H1 (cell line): ENCODE results near the gene PI16. TPM values are rescaled to one million over a fixed set of nuclear protein-coding genes. Genes with fewer than 3 reads are reported as not detected.

Experiments used
- CTCF ChIA-PET: fragments of 300-600 bp; sonication (Branson Sonifier 250); formaldehyde crosslinking; loops from one replicate; lab custom pipeline; 2021; ENCODE audit not compliant: partially characterized antibody; lab: Charles Lee
- POLR2A ChIA-PET: fragments of 300-600 bp; sonication (Branson Sonifier 250); formaldehyde crosslinking; loops from one replicate; lab custom pipeline; 2021; ENCODE audit warnings: inconsistent platforms; ENCODE audit not compliant: partially characterized antibody; lab: Charles Lee
- DNase-seq, 2 experiments: peaks; one replicate each; pipeline versions ENCODE4 v3.0.0 to v3.0.0-alpha.2; 2010 to 2022; ENCODE audit warnings: low spot score in 2 of 2, low read depth in 1 of 2, mixed read lengths in 1 of 2
- FAIRE-seq: peaks from 2 replicates; lab custom pipeline; 2011; peaks lifted over from hg19 to GRCh38; lab: Jason Lieb, UNC
- H2AFZ ChIP-seq: 2 replicates; pipeline ENCODE4 v1.8.1; 2012; ENCODE audit warnings: low read length, inconsistent platforms
- H2AK5ac ChIP-seq: 2 replicates; pipeline ENCODE4 v1.6.1; 2013; ENCODE audit warnings: low read depth, low read length
- H2BK120ac ChIP-seq: replicated peaks from 2 replicates; pipeline ENCODE3; 2013; ENCODE audit warnings: low read depth, low read length, inconsistent platforms
- H2BK12ac ChIP-seq: 2 replicates; pipeline ENCODE4 v1.6.1; 2013; ENCODE audit warnings: low read depth, low read length
- H2BK15ac ChIP-seq: 2 replicates; pipeline ENCODE4 v1.6.1; 2013; ENCODE audit warnings: low read length
- H2BK20ac ChIP-seq: 2 replicates; pipeline ENCODE4 v1.6.1; 2013; ENCODE audit warnings: low read length
- H2BK5ac ChIP-seq: 2 replicates; pipeline ENCODE4 v1.6.1; 2013; ENCODE audit warnings: low read depth, low read length
- H3K14ac ChIP-seq: 2 replicates; pipeline ENCODE4 v1.6.1; 2013; ENCODE audit warnings: inconsistent platforms; ENCODE audit not compliant: insufficient read length
- H3K18ac ChIP-seq: 2 replicates; pipeline ENCODE4 v1.6.1; 2013; ENCODE audit warnings: low read length; ENCODE audit errors: extremely low read depth
- H3K23ac ChIP-seq: 2 replicates; pipeline ENCODE4 v1.6.1; 2013; ENCODE audit warnings: inconsistent platforms; ENCODE audit not compliant: insufficient read length
- H3K23me2 ChIP-seq: 2 replicates; pipeline ENCODE4 v1.6.1; 2013; ENCODE audit warnings: low read depth, low read length
- H3K27ac ChIP-seq: 2 replicates; pipeline ENCODE4 v1.6.1; 2011; ENCODE audit warnings: low read depth, low read length, inconsistent platforms
- H3K27me3 ChIP-seq, 4 experiments: replicated peaks in 1 of 4; 1 replicate in 1 of 4; 2 replicates in 3 of 4; pipeline versions ENCODE4 v1.6.1 to v1.8.1; 2011 to 2013; ENCODE audit warnings: low read length in 3 of 4, mild to moderate bottlenecking in 3 of 4, inconsistent platforms in 2 of 4, mixed read lengths in 2 of 4, moderate library complexity in 1 of 4; ENCODE audit not compliant: control insufficient read depth in 3 of 4, insufficient read depth in 3 of 4; ENCODE audit errors: extremely low read depth in 1 of 4
- H3K36me3 ChIP-seq, 4 experiments: 2 replicates each; pipeline versions ENCODE4 v1.6.1 to v1.8.1; 2011 to 2013; ENCODE audit warnings: mild to moderate bottlenecking in 4 of 4, low read length in 3 of 4, moderate library complexity in 2 of 4, control low read depth in 1 of 4, inconsistent platforms in 1 of 4; ENCODE audit not compliant: insufficient read depth in 4 of 4, control insufficient read depth in 2 of 4
- H3K4ac ChIP-seq: replicated peaks from 2 replicates; pipeline ENCODE3; 2013; ENCODE audit warnings: low read length, low read depth, mixed read lengths, inconsistent platforms; ENCODE audit not compliant: insufficient read length
- H3K4me1 ChIP-seq, 4 experiments: replicated peaks in 1 of 4; 1 replicate in 1 of 4; 2 replicates in 3 of 4; pipeline versions ENCODE4 v1.6.1 to v1.8.1; 2011 to 2013; ENCODE audit warnings: low read length in 3 of 4, inconsistent platforms in 2 of 4, mixed read lengths in 1 of 4; ENCODE audit not compliant: insufficient read depth in 4 of 4, control insufficient read depth in 3 of 4
- H3K4me2 ChIP-seq, 2 experiments: 2 replicates each; pipeline versions ENCODE4 v1.6.1 to v1.8.1; 2011 to 2013; ENCODE audit warnings: low read depth in 2 of 2, low read length in 2 of 2, control low read depth in 1 of 2, inconsistent platforms in 1 of 2, mild to moderate bottlenecking in 1 of 2; ENCODE audit not compliant: insufficient read depth in 1 of 2
- H3K4me3 ChIP-seq, 4 experiments: fragments of 200-600, 300-600 bp in 1 of 4; sonication (generic), shearing (Covaris generic), sonication (Bioruptor Twin) in 1 of 4; 2 replicates each; pipeline versions ENCODE4 v1.5.1 to v1.8.1; 2011 to 2016; ENCODE audit warnings: low read length in 4 of 4, low read depth in 3 of 4, control low read depth in 2 of 4, inconsistent platforms in 2 of 4, mild to moderate bottlenecking in 2 of 4, mixed read lengths in 1 of 4, moderate library complexity in 1 of 4; ENCODE audit not compliant: insufficient read depth in 2 of 4; ENCODE audit errors: extremely low read depth in 1 of 4
- H3K56ac ChIP-seq: replicated peaks from 2 replicates; pipeline ENCODE3; 2013; ENCODE audit warnings: low read depth, mild to moderate bottlenecking, mixed read lengths, low read length, inconsistent platforms; ENCODE audit not compliant: insufficient read length
- H3K79me1 ChIP-seq: 2 replicates; pipeline ENCODE4 v1.6.1; 2013; ENCODE audit warnings: low read depth, low read length, control low read depth
- H3K79me2 ChIP-seq, 2 experiments: 2 replicates each; pipeline versions ENCODE4 v1.6.1 to v1.8.1; 2012 to 2013; ENCODE audit warnings: low read length in 2 of 2, mild to moderate bottlenecking in 2 of 2, inconsistent platforms in 1 of 2; ENCODE audit not compliant: insufficient read depth in 2 of 2, control insufficient read depth in 1 of 2
- H3K9ac ChIP-seq, 4 experiments: replicated peaks in 1 of 4; 1 replicate in 1 of 4; 2 replicates in 3 of 4; pipeline versions ENCODE4 v1.6.1 to v1.8.1; 2011 to 2013; ENCODE audit warnings: low read depth in 3 of 4, low read length in 3 of 4, control low read depth in 2 of 4, mild to moderate bottlenecking in 2 of 4, moderate library complexity in 2 of 4, inconsistent platforms in 1 of 4; ENCODE audit errors: extremely low read depth in 1 of 4
- H3K9me3 ChIP-seq, 2 experiments: 2 replicates each; pipeline versions ENCODE4 v1.6.1 to v1.8.1; 2012 to 2013; ENCODE audit warnings: mild to moderate bottlenecking in 2 of 2, moderate library complexity in 2 of 2, control low read depth in 1 of 2, inconsistent platforms in 1 of 2, low read depth in 1 of 2, low read length in 1 of 2, mixed read lengths in 1 of 2; ENCODE audit not compliant: insufficient read depth in 2 of 2
- H4K20me1 ChIP-seq, 2 experiments: replicated peaks in 1 of 2; 2 replicates each; pipeline versions ENCODE3 to v1.8.1; 2011 to 2013; ENCODE audit warnings: inconsistent platforms in 2 of 2, low read length in 2 of 2, mild to moderate bottlenecking in 1 of 2; ENCODE audit not compliant: insufficient read depth in 2 of 2, control insufficient read depth in 1 of 2
- H4K5ac ChIP-seq: 2 replicates; pipeline ENCODE4 v1.6.1; 2013; ENCODE audit warnings: low read length, low read depth, mixed read lengths, inconsistent platforms; ENCODE audit not compliant: insufficient read length
- H4K8ac ChIP-seq: 2 replicates; pipeline ENCODE4 v1.8.0; 2013; ENCODE audit warnings: mild to moderate bottlenecking, moderate library complexity, low read length, inconsistent platforms; ENCODE audit not compliant: insufficient read depth; ENCODE audit errors: extremely low read depth
- H4K91ac ChIP-seq: replicated peaks from 2 replicates; pipeline ENCODE3; 2013; ENCODE audit warnings: low read length, mixed read lengths, inconsistent platforms; ENCODE audit not compliant: insufficient read length
- EZH2 ChIP-seq: fragments of 200-600 bp; sonication (generic); IDR thresholded peaks from 2 replicates; pipeline ENCODE4 v1.7.1; 2012; ENCODE audit warnings: low read depth, mild to moderate bottlenecking, moderate library complexity, low read length, inconsistent platforms; ENCODE audit not compliant: severe bottlenecking
- POLR2A ChIP-seq, 2 experiments: IDR thresholded peaks; 1 replicate in 1 of 2; 2 replicates in 1 of 2; pipeline ENCODE4 v1.6.1; 2011; ENCODE audit warnings: low read depth in 2 of 2, low read length in 2 of 2, mild to moderate bottlenecking in 2 of 2; ENCODE audit errors: control extremely low read depth in 1 of 2
- RFX5 ChIP-seq: IDR thresholded peaks from 2 replicates; pipeline ENCODE4 v1.6.1; 2011; ENCODE audit warnings: low read depth, low read length, improper control_type of control experiment, borderline replicate concordance
- RNF2 ChIP-seq: fragments of 200-900, 300-1000 bp; sonication (generic); IDR thresholded peaks from 2 replicates; pipeline ENCODE4 v1.7.1; 2016; ENCODE audit warnings: borderline replicate concordance, low read depth, mild to moderate bottlenecking, antibody characterized with exemption, low read length; ENCODE audit not compliant: poor library complexity, severe bottlenecking; ENCODE audit errors: missing control alignments
- RXRA ChIP-seq: IDR thresholded peaks from 2 replicates; pipeline ENCODE4 v1.6.1; 2011; ENCODE audit warnings: low read depth, mild to moderate bottlenecking, low read length, moderate library complexity; ENCODE audit not compliant: insufficient read depth
- SRF ChIP-seq: IDR thresholded peaks from 2 replicates; pipeline ENCODE4 v1.6.1; 2011; ENCODE audit warnings: mild to moderate bottlenecking, low read depth, low read length, moderate library complexity
- TAF7 ChIP-seq: optimal IDR thresholded peaks from 2 replicates; pipeline ENCODE3; 2011; ENCODE audit warnings: low read depth, mild to moderate bottlenecking, inconsistent platforms, low read length, moderate library complexity, borderline replicate concordance
- ZNF274 ChIP-seq: IDR thresholded peaks from 2 replicates; pipeline ENCODE4 v1.7.0; 2012; ENCODE audit warnings: low read length, borderline replicate concordance; ENCODE audit errors: extremely low read depth
- WGBS, 2 experiments: shearing (Covaris generic) in 1 of 2; methylation state at CpG; one replicate each; pipeline versions ENCODE4 v1.1.6 to v1.1.7; 2013 to 2015; ENCODE audit warnings: low lambda C conversion rate in 2 of 2, mixed read lengths in 2 of 2, inconsistent platforms in 1 of 2, low coverage in 1 of 2, missing lambda C conversion rate in 1 of 2; ENCODE audit not compliant: insufficient replicate concordance in 2 of 2, insufficient coverage in 1 of 2, insufficient read length in 1 of 2; ENCODE audit errors: extremely low coverage in 1 of 2, missing lambda C conversion rate in 1 of 2; 5-methylcytosine and 5-hydroxymethylcytosine counted together
- polyA plus RNA-seq, 7 experiments: library from polyadenylated mRNA; depleted of rRNA in 3 of 7; stranded (reverse) in 5 of 7; unstranded in 2 of 7; fragments of >200 nt in 5 of 7; fragments of 200-250 nt in 2 of 7; gene quantifications; 1 replicate in 5 of 7; 2 replicates in 1 of 7; 4 replicates in 1 of 7; pipeline versions ENCODE4 v1.2.1 to v1.2.3, GENCODE V29; 2011 to 2013; ENCODE audit warnings: missing spikeins in 2 of 7, mixed read lengths in 2 of 7
- total RNA-seq: library from RNA; stranded (reverse); fragmentation: NEBNext Ultra II Directional; extraction: Animal tissue kit (Norgen Biotek cat#: 25700); gene quantifications from 2 replicates; pipeline ENCODE4 v1.2.1, GENCODE V29; 2021

Gene PI16
- total and polyA plus RNA-seq, 2 of the 8 experiments (the other 6 are each of a cell fraction or from before 2014, with no cell fraction given), result 0.05 TPM; not detected in 1

DNA sequence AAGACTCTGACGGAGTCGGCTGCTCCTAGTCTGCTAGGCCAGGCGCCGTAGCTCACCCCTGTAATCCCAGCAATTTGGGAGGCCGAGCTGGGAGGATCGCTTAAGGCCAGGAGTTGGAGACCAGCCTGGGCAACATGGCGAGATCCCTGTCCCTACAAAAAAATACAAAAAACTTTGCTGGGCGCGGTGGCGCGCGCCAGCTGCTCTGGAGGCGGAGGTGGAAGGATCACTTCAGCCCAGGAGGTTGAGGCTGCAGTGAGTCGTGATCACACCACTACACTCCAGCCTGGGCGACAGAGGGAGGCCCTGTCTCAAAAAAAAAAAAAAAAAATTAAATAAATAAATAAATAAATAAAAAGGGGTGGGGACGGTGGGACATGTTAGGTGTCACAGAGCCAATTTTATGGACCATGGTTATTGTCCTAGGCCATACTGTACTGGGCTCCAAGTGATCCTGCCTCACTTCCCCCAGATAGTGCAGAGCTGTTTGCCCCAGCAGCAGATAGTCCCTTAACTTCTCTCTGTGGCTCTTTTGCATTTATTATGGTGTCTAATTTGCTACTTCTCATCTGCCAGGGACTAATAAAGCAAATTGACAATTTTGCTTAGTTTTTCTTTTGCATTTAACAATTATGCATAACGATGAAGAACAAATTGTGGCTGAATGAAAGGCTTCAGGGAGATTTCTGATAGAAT lies 5.2 kb downstream of the PI16 start:
- H3K79me1 ChIP-seq, result no peaks in the 10 kb centered on the region
- no peak overlapping the region for H2AK5ac ChIP-seq
- no peak overlapping the region for H3K56ac ChIP-seq
- H3K4me1 ChIP-seq, result peaks cover 0 to 8% (median 5%) of the 10 kb centered on the region in 4 experiments; a peak in 5 of 7 replicates
- ChIA-PET CTCF (interaction anchor here (0.7 to 1.2 kb wide), 4 partner anchors 58 to 177 kb away, joined by 3 to 4 read pairs (median 3); no protein-coding TSS in a partner anchor), POLR2A (no interaction called here)
- no peak overlapping the region for H3K14ac ChIP-seq
- H4K8ac ChIP-seq, result no peak overlapping the region
- no peak overlapping the region for H3K18ac ChIP-seq
- no peaks in the 10 kb centered on the region for H3K27me3 ChIP-seq
- H4K20me1 ChIP-seq, result peaks cover 0 to 2% of the 10 kb centered on the region in 2 experiments
- no peak overlapping the region for H4K91ac ChIP-seq
- H4K5ac ChIP-seq, result no peak overlapping the region
- 92% methylated on average over 17 of the region's 17 CpGs; no CpG with 5 or more reads in 1 of the 2 experiments for WGBS, 2 experiments
- H3K9ac ChIP-seq, result no peak overlapping the region
- no peak overlapping the region for H2AFZ ChIP-seq
- no peak overlapping the region for H2BK12ac ChIP-seq
- H3K27ac ChIP-seq, result no peak overlapping the region
- no peaks in the 10 kb centered on the region for H3K9me3 ChIP-seq
- H3K23me2 ChIP-seq, result no peaks in the 10 kb centered on the region
- no peaks in the 10 kb centered on the region for H3K36me3 ChIP-seq
- no peak for DNase-seq
- H2BK5ac ChIP-seq, result no peak overlapping the region
- H2BK120ac ChIP-seq, result no peak overlapping the region
- no peak overlapping the region for H2BK20ac ChIP-seq
- H3K4me2 ChIP-seq, result no peak overlapping the region
- H3K4me3 ChIP-seq, result no peak overlapping the region
- no peak overlapping the region for H2BK15ac ChIP-seq
- FAIRE-seq, result no peak
- no peaks in the 10 kb centered on the region for H3K79me2 ChIP-seq
- no peak overlapping the region for H3K4ac ChIP-seq
- no peak overlapping the region for H3K23ac ChIP-seq
- no peak for TF ChIP-seq RFX5
- TF ChIP-seq EZH2, result no peak
- no peak for TF ChIP-seq TAF7
- TF ChIP-seq SRF, result no peak
- TF ChIP-seq ZNF274, result no peak
- no peak for TF ChIP-seq POLR2A (IDR thresholded peaks at IDR 0.05; ENCODE audit: control extremely low read depth in 1 of 2, low read depth in 2 of 2, low read length in 2 of 2)
- no peak for TF ChIP-seq RNF2
- TF ChIP-seq RXRA, result no peak
